ENCODE data around the gene GPC3. TPM values are rescaled to one million over a fixed set of nuclear protein-coding genes. Genes with fewer than 3 reads are reported as not detected.

The GPC3 gene
- total RNA-seq, 2 experiments from 2014 or later: 0.14 to 0.18 TPM

GRCh38 chrX:133881007-133881406 is 104.4 kb downstream of the GPC3 start:
- H3K27me3 Mint-ChIP-seq: no peaks in the 10 kb centered on the region
- no peak for DNase-seq
- no peak overlapping the region for H3K27ac Mint-ChIP-seq
- no peaks in the 10 kb centered on the region for H3K4me1 Mint-ChIP-seq
- no peak overlapping the region for H3K4me3 Mint-ChIP-seq
- H3K9me3 Mint-ChIP-seq: no peaks in the 10 kb centered on the region
- no peaks in the 10 kb centered on the region for H3K36me3 Mint-ChIP-seq

- no peaks in the 10 kb centered on the region for H3K27me3 Mint-ChIP-seq
- no peaks in the 10 kb centered on the region for H3K9me3 Mint-ChIP-seq
- H3K36me3 Mint-ChIP-seq: no peaks in the 10 kb centered on the region
- no peak overlapping the region for H3K27ac Mint-ChIP-seq
- H3K4me3 Mint-ChIP-seq: no peak overlapping the region
- H3K4me1 Mint-ChIP-seq: no peaks in the 10 kb centered on the region
- DNase-seq: no peak
Measured at GRCh38 chrX:133880032-133880443, 105.4 kb downstream of the GPC3 start.

- Mint-ChIP-seq H3K27ac (no peak overlapping the region), H3K36me3 (no peaks in the 10 kb centered on the region), H3K27me3 (no peaks in the 10 kb centered on the region), H3K4me1 (no peaks in the 10 kb centered on the region), H3K4me3 (no peak overlapping the region), H3K9me3 (no peaks in the 10 kb centered on the region)
- DNase-seq: no peak
Measured at GRCh38 chrX:133878710-133879109, 106.7 kb downstream of the GPC3 start.

- Mint-ChIP-seq H3K9me3 (no peaks in the 10 kb centered on the region), H3K27me3 (no peaks in the 10 kb centered on the region), H3K4me1 (no peaks in the 10 kb centered on the region), H3K27ac (no peak overlapping the region), H3K4me3 (no peak overlapping the region), H3K36me3 (no peaks in the 10 kb centered on the region)
- DNase-seq: no peak
Measured at GRCh38 chrX:133876646-133877045, 108.7 kb downstream of the GPC3 start.

GRCh38 chrX:133869270-133869669 is 116.1 kb downstream of the GPC3 start:
- H3K27me3 Mint-ChIP-seq: no peaks in the 10 kb centered on the region
- no peaks in the 10 kb centered on the region for H3K9me3 Mint-ChIP-seq
- H3K4me3 Mint-ChIP-seq: no peak overlapping the region
- no peaks in the 10 kb centered on the region for H3K36me3 Mint-ChIP-seq
- no peak overlapping the region for H3K27ac Mint-ChIP-seq
- no peaks in the 10 kb centered on the region for H3K4me1 Mint-ChIP-seq
- DNase-seq: no peak

- no peak overlapping the region for H3K27ac Mint-ChIP-seq
- no peak for DNase-seq
- no peaks in the 10 kb centered on the region for H3K9me3 Mint-ChIP-seq
- H3K4me3 Mint-ChIP-seq: no peak overlapping the region
- H3K4me1 Mint-ChIP-seq: no peaks in the 10 kb centered on the region
- H3K27me3 Mint-ChIP-seq: no peaks in the 10 kb centered on the region
- H3K36me3 Mint-ChIP-seq: no peaks in the 10 kb centered on the region
Measured at GRCh38 chrX:133868682-133869081, 116.7 kb downstream of the GPC3 start.

- Mint-ChIP-seq H3K4me1 (no peaks in the 10 kb centered on the region), H3K27ac (no peak overlapping the region), H3K36me3 (no peaks in the 10 kb centered on the region), H3K27me3 (no peaks in the 10 kb centered on the region), H3K9me3 (no peaks in the 10 kb centered on the region), H3K4me3 (no peak overlapping the region)
- no peak for DNase-seq
Measured at GRCh38 chrX:133868250-133868649, 117.1 kb downstream of the GPC3 start.

GRCh38 chrX:133865761-133866471 is 119.5 kb downstream of the GPC3 start:
- no peaks in the 10 kb centered on the region for H3K36me3 Mint-ChIP-seq
- H3K27me3 Mint-ChIP-seq: no peaks in the 10 kb centered on the region
- H3K4me1 Mint-ChIP-seq: no peaks in the 10 kb centered on the region

GRCh38 chrX:133864236-133864635 is 121.2 kb downstream of the GPC3 start:
- no peak for DNase-seq
- H3K9me3 Mint-ChIP-seq: no peaks in the 10 kb centered on the region
- no peaks in the 10 kb centered on the region for H3K4me1 Mint-ChIP-seq
- H3K36me3 Mint-ChIP-seq: no peaks in the 10 kb centered on the region
- no peak overlapping the region for H3K4me3 Mint-ChIP-seq
- no peaks in the 10 kb centered on the region for H3K27me3 Mint-ChIP-seq
- no peak overlapping the region for H3K27ac Mint-ChIP-seq

More at GRCh38 chrX:133865761-133866471, 119.5 kb downstream of the GPC3 start:
- DNase-seq: no peak
- no peaks in the 10 kb centered on the region for H3K9me3 Mint-ChIP-seq
- no peak overlapping the region for H3K27ac Mint-ChIP-seq
- H3K4me3 Mint-ChIP-seq: no peak overlapping the region

- H3K27me3 Mint-ChIP-seq: no peaks in the 10 kb centered on the region
- no peaks in the 10 kb centered on the region for H3K9me3 Mint-ChIP-seq
- no peak overlapping the region for H3K4me3 Mint-ChIP-seq
- no peaks in the 10 kb centered on the region for H3K36me3 Mint-ChIP-seq
- H3K4me1 Mint-ChIP-seq: no peaks in the 10 kb centered on the region
- no peak for DNase-seq
- no peak overlapping the region for H3K27ac Mint-ChIP-seq
Measured at GRCh38 chrX:133859860-133860259, 125.5 kb downstream of the GPC3 start.

- no peaks in the 10 kb centered on the region for H3K4me1 Mint-ChIP-seq
- H3K4me3 Mint-ChIP-seq: no peak overlapping the region
- no peaks in the 10 kb centered on the region for H3K36me3 Mint-ChIP-seq
- no peaks in the 10 kb centered on the region for H3K27me3 Mint-ChIP-seq
- H3K27ac Mint-ChIP-seq: no peak overlapping the region
- H3K9me3 Mint-ChIP-seq: no peaks in the 10 kb centered on the region
- no peak for DNase-seq
Measured at GRCh38 chrX:133859336-133859735, 126.1 kb downstream of the GPC3 start.

- Mint-ChIP-seq H3K4me1 (no peaks in the 10 kb centered on the region), H3K4me3 (no peak overlapping the region), H3K27ac (no peak overlapping the region), H3K9me3 (no peaks in the 10 kb centered on the region), H3K36me3 (no peaks in the 10 kb centered on the region), H3K27me3 (no peaks in the 10 kb centered on the region)
- no peak for DNase-seq
Measured at GRCh38 chrX:133857640-133858269, 127.6 kb downstream of the GPC3 start.

GRCh38 chrX:133856819-133857218 is 128.6 kb downstream of the GPC3 start:
- no peaks in the 10 kb centered on the region for H3K36me3 Mint-ChIP-seq
- no peaks in the 10 kb centered on the region for H3K4me1 Mint-ChIP-seq
- DNase-seq: no peak
- no peak overlapping the region for H3K4me3 Mint-ChIP-seq
- no peak overlapping the region for H3K27ac Mint-ChIP-seq
- H3K27me3 Mint-ChIP-seq: no peaks in the 10 kb centered on the region
- H3K9me3 Mint-ChIP-seq: no peaks in the 10 kb centered on the region

- Mint-ChIP-seq H3K4me1 (no peaks in the 10 kb centered on the region), H3K36me3 (no peaks in the 10 kb centered on the region), H3K4me3 (no peak overlapping the region), H3K9me3 (no peaks in the 10 kb centered on the region), H3K27ac (no peak overlapping the region), H3K27me3 (no peaks in the 10 kb centered on the region)
- no peak for DNase-seq
Measured at GRCh38 chrX:133854290-133854689, 131.1 kb downstream of the GPC3 start.

- Mint-ChIP-seq H3K27me3 (no peaks in the 10 kb centered on the region), H3K9me3 (no peaks in the 10 kb centered on the region), H3K4me1 (no peaks in the 10 kb centered on the region), H3K36me3 (no peaks in the 10 kb centered on the region), H3K4me3 (no peak overlapping the region), H3K27ac (no peak overlapping the region)
- no peak for DNase-seq
Measured at GRCh38 chrX:133852837-133853356, 132.5 kb downstream of the GPC3 start.

- Mint-ChIP-seq H3K36me3 (no peaks in the 10 kb centered on the region), H3K4me3 (no peak overlapping the region), H3K9me3 (no peaks in the 10 kb centered on the region), H3K27ac (no peak overlapping the region), H3K27me3 (no peaks in the 10 kb centered on the region), H3K4me1 (no peaks in the 10 kb centered on the region)
- DNase-seq: no peak
Measured at GRCh38 chrX:133852401-133852800, 133.0 kb downstream of the GPC3 start.

All from activated naive CD8-positive, alpha-beta T cell treated with anti-CD3 and anti-CD28 coated beads for 36 hours (primary cell).